DOHH2 (cell line): ENCODE data around the gene TMEM47.

Source experiments
- EZH2phosphoT487 ChIP-seq: fragments of 200-600 bp; sonication (generic); IDR thresholded peaks from 2 replicates; pipeline ENCODE4 v1.6.1; 2017; ENCODE audit warnings: borderline replicate concordance, mild to moderate bottlenecking, antibody characterized with exemption, low read length, moderate library complexity, mixed read lengths
- TF ChIP-seq, protein P1 (sequence below): fragments of 200-600 bp; sonication (generic); IDR thresholded peaks from one replicate; pipeline ENCODE4 v1.5.1; 2014; ENCODE audit warnings: antibody characterized with exemption, mild to moderate bottlenecking, low read depth, low read length; ENCODE audit not compliant: poor library complexity, severe bottlenecking

DNA sequence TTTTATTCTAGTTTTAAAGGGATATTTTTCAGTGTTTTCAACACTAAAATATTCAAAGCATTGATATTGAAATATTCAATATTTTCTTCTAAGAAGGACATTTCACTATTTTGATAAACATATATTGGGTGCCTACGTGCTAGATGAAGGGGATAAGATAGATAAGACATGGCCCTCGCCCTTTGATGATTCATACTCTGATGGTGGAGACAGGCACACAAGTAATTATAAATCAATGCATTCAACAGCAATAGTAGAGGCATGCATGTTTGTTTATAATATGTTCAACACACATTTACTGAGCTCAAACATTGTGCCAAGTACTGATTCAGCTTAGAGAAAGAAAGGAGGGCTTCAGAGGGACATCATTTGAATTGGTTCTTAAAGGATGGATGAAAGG is 22.7 kb downstream of the TMEM47 start:
- TF ChIP-seq, protein P1, sequence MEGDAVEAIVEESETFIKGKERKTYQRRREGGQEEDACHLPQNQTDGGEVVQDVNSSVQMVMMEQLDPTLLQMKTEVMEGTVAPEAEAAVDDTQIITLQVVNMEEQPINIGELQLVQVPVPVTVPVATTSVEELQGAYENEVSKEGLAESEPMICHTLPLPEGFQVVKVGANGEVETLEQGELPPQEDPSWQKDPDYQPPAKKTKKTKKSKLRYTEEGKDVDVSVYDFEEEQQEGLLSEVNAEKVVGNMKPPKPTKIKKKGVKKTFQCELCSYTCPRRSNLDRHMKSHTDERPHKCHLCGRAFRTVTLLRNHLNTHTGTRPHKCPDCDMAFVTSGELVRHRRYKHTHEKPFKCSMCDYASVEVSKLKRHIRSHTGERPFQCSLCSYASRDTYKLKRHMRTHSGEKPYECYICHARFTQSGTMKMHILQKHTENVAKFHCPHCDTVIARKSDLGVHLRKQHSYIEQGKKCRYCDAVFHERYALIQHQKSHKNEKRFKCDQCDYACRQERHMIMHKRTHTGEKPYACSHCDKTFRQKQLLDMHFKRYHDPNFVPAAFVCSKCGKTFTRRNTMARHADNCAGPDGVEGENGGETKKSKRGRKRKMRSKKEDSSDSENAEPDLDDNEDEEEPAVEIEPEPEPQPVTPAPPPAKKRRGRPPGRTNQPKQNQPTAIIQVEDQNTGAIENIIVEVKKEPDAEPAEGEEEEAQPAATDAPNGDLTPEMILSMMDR: no peak
- no peak for TF ChIP-seq EZH2phosphoT487
